Measurements from ENCODE around the gene RPS6KB2.

DNA sequence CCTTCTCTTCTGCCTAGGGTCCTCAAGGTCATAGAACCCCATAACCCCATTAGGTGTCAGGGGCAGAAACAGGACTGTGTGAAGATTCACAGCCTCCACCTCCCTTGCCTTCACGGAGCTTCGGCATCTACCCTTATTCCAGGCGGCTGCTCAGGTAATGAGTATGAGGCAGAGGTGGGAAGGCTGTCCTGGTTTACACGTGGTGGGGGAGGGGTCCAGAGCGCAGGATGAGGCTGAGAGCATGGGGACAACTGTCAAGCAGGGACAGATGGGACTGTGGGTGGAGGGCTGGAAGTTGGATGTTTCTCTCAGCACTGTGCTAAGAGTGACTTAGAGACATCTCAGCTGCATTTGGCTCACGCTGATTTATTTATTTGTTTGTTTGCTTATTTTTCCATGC is 40.8 kb upstream of the RPS6KB2 start:
- TF ChIP-seq BHLHE40 (IDR thresholded peaks at IDR 0.05; ENCODE audit: low read depth, low read length) (no peak), SMC3 (IDR thresholded peaks at IDR 0.05; ENCODE audit: low read depth, low read length) (no peak), USF2 (IDR thresholded peaks at IDR 0.05; ENCODE audit: low read depth, low read length) (no peak), RAD21 (IDR thresholded peaks at IDR 0.05; ENCODE audit: low read length) (no peak)
- TF ChIP-seq, protein P1, sequence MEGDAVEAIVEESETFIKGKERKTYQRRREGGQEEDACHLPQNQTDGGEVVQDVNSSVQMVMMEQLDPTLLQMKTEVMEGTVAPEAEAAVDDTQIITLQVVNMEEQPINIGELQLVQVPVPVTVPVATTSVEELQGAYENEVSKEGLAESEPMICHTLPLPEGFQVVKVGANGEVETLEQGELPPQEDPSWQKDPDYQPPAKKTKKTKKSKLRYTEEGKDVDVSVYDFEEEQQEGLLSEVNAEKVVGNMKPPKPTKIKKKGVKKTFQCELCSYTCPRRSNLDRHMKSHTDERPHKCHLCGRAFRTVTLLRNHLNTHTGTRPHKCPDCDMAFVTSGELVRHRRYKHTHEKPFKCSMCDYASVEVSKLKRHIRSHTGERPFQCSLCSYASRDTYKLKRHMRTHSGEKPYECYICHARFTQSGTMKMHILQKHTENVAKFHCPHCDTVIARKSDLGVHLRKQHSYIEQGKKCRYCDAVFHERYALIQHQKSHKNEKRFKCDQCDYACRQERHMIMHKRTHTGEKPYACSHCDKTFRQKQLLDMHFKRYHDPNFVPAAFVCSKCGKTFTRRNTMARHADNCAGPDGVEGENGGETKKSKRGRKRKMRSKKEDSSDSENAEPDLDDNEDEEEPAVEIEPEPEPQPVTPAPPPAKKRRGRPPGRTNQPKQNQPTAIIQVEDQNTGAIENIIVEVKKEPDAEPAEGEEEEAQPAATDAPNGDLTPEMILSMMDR (conservative IDR thresholded peaks at IDR 0.05; ENCODE audit: low read depth, low read length), result no peak
